Ammon's horn (tissue), 1 donor: Measurements from ENCODE around the gene MSX1.

ENCODE experiments used
- DNase-seq: peaks from one replicate; pipeline ENCODE4 v3.0.0-alpha.2; 2016; ENCODE audit warnings: low spot score

MSX1 gene

DNA sequence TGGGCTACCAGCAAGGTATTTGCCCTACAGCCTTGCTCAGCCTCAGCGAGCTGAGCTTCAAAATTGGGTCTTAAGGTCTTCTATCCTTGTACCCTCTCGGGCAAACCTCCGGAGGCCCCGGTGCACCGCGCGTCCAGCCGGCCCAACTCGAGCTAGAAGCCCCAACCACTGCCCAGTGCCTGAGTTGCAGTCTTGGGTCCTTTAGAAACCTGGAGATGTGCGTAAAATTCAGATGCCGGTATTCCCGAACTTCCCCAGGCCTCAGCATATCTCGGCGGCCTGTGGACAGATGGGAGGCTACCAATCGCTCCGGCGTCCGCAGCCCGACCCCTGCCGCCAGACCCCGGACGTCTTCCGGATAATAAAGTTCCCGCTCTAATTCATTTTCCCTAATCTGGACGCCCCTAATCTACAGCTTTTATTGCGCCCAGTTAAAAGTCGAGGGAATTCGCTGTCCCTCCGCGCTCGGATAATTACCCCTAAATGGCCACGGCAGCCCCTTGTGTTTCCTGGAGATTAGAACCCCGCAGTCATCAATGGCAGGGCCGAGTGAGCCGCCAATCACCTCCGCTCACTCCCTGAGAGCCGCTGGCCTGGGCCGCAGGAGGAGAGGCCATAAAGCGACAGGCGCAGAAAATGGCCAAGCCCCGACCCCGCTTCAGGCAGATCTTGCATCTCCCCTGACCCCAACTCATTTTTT, 1.5 kb upstream of the MSX1 start:
- no peak for DNase-seq

DNA sequence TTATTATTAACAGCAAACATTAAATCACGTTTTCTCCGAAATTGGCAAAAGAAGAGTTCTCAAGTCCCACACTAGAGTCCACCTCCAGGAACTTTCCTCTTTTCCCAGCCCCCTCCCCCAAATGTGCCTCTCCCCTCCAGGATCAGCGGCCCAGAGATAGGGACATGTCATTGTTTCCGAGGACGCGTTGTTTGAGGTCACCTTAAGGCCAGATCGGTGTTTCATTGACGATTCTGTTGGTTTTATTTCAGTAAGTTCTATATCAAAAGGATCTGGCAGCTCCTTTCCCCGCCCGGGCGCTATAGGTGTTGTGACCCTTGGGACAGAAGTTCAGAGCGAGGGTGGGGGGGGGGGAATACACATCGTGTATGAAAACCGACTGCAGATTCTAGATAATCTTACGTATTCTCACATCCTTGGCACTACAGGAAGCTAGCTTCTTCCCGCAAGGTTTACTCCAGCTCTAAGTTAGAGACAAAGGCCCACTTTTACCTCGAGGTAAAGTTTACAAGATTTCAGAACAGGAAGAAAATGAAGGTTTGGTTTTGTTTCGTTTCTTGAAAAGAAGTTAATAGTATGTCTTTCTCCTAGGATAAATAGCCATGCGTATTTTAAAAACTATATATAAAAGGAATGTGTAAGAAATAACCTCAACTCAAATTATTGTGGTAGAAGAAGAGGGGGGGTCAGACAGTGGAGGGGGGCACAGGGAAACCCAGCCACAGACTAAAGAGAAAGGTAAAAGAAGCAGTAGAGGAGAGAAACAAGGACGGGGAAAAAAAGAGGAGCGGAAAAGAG, 739 bp upstream of the MSX1 start:
- no peak for DNase-seq

DNA sequence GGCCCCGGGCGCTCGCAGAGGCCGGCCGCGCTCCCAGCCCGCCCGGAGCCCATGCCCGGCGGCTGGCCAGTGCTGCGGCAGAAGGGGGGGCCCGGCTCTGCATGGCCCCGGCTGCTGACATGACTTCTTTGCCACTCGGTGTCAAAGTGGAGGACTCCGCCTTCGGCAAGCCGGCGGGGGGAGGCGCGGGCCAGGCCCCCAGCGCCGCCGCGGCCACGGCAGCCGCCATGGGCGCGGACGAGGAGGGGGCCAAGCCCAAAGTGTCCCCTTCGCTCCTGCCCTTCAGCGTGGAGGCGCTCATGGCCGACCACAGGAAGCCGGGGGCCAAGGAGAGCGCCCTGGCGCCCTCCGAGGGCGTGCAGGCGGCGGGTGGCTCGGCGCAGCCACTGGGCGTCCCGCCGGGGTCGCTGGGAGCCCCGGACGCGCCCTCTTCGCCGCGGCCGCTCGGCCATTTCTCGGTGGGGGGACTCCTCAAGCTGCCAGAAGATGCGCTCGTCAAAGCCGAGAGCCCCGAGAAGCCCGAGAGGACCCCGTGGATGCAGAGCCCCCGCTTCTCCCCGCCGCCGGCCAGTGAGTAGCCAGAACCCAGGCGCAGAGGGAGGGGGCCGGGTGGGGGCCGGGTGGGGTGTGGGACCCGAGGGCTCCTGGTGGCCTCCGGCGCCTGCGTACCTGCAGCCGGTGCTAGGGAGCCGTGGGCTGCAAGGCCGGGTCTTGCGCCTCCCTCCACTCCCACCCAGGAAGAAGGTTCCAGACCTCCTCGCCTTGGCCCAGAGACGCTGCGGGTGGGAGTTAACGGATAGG, 534 bp downstream of the MSX1 start:
- no peak for DNase-seq

DNA sequence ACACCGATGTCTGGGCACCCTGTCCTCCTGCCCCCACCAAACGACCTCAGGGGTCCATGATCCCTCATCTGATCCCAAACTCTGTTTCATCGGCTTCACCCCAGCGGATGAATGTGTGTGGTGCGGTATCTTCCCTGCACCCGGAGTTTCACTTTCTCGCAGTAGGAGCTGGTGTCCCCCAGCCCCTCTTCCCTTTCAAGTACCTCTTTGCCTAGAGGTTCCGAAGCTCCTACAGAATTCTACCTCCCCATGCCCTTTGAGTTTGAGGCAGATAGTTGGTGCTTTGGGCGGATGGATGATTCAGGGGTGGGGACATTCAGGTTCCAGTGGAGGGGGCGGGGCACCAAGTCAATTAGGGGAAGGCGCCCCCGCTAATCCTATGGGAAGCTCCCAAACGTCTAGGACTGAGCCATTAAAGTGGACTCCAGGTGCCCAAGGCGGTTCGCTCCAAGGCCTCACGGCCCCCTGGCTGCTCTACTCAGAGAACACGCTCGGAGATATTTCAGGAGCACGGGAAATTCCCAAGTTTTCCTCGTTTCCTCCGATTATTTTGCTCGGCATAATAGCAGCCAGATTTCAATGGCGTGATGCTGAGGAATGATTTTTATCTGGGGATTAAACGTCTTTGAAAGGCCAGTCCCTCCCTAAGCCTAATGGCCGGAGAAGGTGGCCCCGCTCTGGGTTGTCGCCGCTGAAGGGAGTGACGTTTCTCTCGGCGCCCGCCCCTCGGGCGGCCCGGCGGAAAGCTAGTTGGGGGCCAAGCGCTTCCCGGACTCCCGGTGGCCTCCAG, 1.3 kb downstream of the MSX1 start:
- DNase-seq = no peak

DNA sequence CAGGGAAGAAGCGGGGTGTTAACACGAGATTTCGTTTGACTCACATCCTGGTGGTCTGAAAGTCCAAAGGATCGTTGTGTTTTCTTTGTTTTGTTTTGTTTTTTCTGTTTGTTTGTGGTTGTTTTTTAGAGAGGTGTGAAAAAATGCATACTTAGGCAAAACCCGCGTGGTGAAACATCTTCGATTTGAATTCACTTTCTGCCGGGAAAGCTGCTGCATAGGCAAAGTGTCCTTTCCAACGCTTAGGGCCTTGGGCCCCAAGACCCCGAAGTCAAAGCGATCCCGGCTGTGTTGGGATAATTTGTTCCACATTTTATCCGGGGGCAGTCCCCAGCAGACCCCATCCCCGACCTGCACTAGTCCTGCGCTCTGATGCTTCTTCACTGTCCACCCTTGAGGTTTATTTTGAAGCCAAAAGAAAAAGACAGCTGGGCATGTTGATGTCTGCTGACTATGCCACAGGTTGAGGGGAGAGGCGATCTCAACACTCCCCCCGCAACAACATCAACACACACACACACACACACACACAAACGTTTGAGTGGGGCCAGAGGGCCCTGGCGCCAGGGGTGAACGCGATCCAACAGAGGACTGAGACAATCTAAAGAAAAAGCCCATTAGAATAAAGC, 2.0 kb downstream of the MSX1 start:
- DNase-seq = no peak

DNA sequence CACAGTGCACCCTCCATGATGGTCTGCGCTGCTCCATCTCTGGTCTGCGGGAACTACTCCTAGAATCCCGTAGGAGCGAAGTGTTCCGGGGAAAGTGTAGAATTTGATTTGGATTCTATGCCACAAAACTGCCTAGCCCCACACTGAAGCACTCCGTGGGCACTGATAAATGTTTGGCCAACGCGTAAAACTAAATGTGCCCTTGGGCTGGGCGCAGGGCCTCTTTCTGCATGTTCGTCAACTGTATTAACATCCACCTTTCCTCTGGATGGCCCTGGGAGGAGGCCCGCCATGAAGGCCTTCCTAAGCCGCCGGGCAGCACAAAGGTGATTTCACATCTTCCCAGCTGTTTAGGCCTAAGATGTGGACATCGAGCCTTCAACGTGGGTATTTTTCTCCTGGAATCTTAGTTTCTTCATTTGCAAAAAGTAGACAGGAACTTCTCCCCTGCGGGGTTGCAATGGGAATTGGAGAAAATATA, 2.6 kb downstream of the MSX1 start:
- DNase-seq = no peak

DNA sequence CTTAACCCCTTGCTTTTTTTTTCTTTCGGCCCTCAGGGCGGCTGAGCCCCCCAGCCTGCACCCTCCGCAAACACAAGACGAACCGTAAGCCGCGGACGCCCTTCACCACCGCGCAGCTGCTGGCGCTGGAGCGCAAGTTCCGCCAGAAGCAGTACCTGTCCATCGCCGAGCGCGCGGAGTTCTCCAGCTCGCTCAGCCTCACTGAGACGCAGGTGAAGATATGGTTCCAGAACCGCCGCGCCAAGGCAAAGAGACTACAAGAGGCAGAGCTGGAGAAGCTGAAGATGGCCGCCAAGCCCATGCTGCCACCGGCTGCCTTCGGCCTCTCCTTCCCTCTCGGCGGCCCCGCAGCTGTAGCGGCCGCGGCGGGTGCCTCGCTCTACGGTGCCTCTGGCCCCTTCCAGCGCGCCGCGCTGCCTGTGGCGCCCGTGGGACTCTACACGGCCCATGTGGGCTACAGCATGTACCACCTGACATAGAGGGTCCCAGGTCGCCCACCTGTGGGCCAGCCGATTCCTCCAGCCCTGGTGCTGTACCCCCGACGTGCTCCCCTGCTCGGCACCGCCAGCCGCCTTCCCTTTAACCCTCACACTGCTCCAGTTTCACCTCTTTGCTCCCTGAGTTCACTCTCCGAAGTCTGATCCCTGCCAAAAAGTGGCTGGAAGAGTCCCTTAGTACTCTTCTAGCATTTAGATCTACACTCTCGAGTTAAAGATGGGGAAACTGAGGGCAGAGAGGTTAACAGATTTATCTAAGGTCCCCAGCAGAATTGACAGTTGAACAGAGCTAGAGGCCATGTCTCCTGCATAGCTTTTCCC, 3.4 kb downstream of the MSX1 start:
- no peak for DNase-seq

DNA sequence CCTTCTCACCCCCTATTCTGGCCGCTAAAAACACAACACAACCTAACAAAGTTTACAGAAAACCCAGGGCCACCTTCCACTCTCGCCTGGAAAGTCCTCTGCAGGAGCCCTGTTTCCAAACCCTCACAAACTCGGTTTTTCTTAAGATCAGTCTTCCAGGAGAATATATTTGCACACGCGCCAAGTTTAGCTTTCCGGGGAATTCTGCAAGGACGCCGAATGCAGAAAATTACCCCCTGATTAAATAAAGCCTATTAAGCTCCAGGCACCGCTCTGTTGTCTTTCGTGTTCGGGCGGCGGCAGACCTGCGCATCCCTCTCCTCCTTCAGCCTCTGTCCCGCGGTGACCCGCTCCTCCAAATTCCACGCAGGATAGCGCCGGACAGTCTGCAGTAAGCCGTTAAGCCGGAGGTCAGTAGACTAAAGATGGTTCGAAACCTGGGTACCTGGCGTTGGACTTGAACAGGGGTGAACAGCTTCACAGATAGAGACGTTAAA, 5.0 kb downstream of the MSX1 start:
- no peak for DNase-seq

DNA sequence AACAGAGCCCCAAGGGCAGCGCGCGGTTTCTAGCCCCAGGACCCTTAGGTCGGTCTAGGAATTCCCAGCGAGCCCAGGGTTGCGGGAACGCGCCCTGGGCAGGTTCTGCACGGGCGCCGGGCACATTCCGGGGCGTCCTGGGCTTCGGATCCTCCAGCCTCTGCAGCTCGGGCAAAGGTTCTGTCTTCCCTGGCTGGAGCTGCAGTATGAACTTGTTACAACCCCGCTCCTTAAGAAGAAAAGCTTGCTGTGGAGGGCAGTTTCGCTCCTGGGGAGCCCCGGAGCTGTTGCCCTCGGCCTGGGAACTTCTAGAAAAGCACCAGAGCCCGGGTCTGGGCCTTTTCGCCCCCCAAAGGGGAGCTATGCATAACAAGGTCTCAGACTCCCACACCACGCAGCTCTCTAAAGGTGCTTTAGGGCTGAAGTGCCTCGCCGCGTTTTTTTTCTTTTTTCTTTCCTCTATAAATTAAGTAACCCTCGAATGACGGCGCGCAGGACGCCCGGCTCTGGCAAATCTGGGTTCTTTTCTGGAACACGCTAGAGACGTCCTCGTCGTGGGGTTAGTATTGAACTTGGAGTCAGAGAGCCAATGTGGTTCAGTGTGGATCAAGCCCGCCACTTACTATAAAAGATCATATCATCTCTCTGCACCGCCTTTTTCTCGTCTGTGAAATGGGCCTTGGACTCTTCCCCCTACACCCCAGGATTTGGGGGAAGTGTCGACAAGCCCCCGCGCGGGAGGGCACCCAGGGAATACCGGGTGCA, 5.7 kb downstream of the MSX1 start:
- DNase-seq = no peak

DNA sequence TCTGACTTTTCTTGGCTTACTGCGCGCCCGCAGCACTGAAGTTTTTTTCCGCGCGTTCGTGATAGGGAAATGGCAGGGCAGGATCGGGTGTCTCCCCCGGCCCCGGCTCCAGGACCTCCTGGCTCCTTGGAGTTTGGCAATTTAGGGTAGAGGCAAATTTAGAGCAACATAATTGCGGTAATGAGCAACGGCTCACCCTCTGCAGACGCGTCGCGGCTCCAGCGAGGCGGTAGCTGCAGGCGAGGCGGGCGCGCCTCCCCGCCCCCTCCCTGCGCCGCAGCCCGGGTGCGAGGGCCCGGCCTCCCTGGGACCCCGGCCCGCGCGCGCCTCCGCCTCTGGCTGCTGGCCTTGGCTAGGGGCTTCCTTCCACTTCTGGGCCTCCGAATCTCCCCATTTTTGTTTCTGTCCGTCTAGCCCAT, 6.2 kb downstream of the MSX1 start:
- DNase-seq = no peak

DNA sequence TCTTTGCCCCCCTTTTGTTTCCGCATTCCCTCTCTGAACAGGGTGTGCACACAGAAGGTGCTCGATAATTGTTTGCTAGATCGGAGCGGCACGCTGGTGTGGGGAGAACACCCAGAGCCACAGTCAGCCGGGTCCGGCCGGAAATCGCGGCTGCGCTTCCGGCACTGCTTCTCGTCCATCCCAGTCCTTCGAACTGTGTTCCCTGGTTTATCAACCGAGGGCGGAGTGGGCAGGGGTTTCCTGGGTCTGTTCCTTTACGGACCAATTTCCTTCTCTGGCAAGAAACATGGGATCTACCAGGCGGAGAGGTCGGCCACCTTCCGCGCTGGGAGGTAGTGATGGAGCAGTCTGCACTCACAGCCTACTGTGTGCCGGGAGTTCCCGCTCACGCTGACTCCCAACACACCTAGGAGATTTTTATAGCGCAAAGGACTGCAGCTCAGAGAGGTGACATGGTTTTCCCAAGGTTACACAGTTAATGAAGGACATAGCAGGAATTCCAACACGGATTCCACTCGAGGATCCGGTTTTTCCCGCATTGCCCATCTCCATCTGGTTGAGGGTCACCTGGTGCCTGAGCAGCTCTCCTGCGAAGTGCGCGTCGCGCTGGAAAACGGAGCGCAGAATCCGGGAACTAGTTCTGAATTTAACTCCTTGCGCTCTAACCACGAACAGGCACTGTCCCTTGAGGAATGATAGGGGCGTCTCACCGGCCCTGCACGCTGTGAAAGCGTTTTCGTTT, 6.8 kb downstream of the MSX1 start:
- no peak for DNase-seq

DNA sequence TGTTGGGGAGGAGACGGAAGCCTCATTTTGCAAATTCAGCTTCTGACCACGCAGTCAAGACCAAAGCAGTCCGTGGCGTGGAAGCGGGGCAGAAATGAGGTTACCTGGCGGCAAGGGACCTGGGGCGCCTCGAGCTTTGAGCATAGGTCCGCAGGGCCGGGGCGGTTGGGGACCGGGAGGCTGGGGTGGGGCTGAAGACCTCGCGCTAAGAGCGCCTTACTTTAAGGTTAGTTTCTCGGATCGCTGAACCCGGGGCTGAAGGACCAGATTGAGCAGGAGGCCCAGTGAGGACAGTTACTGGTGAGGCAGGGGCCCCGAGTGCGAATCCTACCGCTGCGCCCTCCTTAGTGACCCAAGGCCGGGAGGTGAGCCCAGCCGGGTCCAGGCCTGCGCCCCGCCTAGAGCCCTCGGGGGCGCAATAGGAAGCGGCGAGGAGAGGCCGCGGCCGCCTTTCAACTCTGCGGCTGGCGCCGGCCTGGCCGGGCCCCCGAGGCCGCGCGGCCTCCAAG, 7.5 kb downstream of the MSX1 start:
- no peak for DNase-seq

DNA sequence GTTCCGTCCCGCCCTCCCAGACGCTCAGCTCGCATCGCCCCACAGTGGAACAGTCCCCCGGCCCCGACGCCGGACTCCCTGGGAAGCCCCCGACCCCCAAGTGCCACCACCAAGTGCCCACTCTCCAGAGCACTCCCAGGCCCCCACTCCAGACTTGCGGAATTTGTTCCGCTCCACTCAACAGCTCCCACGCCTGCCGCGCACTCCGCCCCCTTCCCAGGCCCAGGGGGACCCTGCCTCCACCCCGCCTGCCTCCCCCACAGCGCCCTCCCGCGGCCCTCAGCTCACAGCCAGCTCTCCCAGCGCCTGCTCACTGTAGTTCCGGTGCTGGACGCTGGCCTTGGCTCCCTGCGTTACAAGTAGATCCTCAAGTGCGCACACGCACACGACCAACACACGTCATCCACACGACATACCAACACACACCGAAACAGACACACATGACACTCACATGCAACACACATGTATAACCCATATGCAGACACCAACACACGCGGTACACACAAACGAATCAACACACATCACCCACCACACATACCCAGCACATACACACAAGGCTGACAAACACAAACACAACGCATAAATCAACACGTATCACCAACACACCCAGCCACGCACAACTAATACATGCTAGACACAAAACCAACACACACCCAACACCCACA, 8.0 kb downstream of the MSX1 start:
- DNase-seq = no peak

DNA sequence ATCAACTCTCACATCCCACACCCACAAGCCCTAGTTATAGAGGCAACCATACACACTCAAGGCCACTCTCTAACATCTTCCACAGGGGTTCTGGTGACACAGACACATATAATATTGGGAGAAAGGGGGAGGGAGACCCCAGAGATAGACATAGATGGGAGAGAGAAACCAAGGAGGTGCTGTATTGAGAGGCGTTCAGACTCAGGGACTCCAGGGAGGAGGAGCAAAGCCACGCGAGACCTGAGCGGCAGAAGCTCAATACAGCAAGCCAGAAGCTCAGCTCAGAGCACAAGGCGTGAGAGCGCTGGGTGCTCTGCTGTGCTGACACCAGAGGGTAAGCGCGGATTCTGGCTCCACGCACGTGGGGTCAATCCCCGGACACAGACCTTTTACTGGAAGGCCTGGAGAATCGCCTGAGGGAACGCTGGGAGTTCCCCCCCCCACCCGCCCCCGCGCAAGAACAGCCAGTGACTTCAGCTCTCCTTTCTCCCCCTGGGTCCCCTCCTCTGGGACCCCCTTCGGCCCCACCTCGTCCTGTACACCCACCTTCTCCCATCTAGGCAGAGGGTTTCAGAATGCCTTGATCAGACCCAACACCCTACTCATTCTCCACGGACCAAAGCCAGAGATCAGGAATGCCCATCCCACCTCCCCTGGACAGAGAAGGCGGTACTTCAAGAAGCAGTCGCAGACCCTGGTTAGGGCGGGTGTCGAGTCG, 8.7 kb downstream of the MSX1 start:
- DNase-seq = no peak

DNA sequence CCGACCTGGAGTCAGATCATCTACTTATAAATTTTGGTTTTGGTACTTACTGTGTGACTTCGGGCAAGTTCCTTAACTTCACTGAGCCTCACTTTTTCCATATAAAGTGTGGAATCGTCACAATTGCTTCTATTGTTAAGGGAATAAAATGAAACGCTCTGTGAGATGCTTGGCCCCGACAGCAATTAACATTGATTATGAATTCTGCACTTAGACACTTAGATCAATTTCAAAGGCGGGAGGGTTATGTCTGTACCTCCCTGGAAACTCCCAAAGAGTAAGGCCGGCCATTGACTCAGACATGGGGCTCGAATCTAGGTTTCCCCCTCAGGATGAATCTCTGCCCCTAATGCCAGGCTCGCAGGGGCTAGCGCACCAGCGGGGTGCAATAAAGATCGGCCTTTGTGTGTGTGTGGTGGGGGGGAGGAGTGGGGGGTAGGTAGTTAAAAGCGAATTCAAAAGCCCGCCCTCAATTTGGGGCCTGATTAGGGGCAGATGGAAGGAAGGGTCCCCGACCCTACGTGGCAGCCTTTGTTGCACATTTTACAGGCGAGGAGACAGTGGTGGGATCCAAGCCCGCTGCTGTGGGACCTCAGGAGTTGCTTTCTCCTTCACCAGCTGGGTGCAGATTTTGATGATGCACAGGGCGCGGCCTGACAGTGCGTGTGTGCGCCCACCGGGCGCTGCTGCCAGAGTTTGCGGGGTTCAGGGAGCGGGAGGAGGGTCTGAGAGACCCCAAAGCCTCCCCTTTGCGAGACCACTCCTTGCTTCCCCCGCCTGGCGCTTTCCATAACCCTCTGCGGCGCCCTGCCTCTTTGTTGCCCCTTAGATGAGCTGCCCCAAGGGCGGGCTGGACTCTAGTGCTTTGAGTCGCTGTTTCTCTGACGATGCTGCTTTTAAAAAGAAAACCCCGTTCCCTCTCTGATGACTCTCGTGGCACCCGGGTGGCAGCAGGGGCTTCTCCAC, 9.6 kb downstream of the MSX1 start:
- no peak for DNase-seq
